IPS DF 19.7 (cell line): ENCODE data around the gene IFNLR1.

Experiments
- DNase-seq: peaks from one replicate; pipeline ENCODE4 v3.0.0-alpha.2; 2013; ENCODE audit warnings: low read depth, low spot score

IFNLR1 gene

DNA sequence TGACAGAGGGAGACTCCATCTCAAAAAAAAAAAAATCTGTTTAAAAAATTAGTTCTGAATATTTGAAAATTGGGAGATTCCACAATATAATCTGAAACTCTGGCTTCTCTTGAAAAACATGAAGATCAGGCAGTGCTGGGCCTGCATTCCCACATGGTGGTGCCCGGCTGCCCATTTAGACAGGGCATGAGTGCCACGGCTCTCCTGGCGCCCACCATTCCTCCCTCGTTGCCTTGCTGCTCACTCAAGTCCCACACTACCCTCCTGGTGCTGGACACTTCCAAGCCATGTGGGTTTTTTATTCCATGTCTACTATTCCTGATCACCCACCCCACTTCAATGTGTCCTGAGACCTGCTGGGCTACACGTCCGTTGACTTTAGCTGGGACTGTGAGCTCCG, 64.3 kb downstream of the IFNLR1 start:
- no peak for DNase-seq

DNA sequence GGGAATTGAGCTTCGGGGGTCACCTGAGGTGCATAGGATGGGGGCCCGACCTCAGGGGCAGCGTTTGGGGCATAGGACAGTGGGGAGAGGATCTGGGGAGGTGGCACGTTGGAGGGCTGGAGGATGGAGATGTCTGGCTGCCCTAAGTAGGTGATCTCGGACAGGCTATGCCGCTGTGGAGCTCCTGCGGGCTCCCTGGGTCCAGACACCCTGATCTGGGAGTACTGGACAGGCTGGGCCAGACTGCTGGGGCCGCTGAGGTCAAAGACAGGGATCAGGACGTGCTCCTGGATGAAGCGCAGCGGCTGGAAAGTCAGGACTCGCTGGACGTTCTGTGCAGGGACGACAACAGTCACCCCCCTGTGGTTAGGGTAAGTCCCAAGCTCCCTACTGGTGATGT, 65.7 kb downstream of the IFNLR1 start:
- no peak for DNase-seq

DNA sequence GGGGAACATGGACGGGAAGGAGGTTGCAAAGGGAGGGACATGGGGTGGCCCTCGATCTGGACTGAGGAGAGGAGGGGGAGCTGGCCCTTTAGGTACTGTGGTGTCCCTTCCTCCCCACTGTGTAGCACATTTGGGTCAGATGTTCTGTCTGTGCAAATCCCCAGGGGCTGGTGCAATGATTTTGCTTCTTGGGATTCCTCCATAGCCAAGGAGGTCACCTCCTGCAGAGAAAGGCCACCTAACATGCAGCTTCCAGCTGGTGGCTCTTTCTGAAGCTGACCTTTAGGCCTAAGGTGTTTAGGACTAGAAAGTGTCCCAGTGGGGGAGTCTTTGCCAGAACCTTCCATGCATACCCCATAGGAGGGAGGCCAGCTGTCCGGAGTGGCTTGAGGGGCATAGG, 66.1 kb downstream of the IFNLR1 start:
- no peak for DNase-seq

DNA sequence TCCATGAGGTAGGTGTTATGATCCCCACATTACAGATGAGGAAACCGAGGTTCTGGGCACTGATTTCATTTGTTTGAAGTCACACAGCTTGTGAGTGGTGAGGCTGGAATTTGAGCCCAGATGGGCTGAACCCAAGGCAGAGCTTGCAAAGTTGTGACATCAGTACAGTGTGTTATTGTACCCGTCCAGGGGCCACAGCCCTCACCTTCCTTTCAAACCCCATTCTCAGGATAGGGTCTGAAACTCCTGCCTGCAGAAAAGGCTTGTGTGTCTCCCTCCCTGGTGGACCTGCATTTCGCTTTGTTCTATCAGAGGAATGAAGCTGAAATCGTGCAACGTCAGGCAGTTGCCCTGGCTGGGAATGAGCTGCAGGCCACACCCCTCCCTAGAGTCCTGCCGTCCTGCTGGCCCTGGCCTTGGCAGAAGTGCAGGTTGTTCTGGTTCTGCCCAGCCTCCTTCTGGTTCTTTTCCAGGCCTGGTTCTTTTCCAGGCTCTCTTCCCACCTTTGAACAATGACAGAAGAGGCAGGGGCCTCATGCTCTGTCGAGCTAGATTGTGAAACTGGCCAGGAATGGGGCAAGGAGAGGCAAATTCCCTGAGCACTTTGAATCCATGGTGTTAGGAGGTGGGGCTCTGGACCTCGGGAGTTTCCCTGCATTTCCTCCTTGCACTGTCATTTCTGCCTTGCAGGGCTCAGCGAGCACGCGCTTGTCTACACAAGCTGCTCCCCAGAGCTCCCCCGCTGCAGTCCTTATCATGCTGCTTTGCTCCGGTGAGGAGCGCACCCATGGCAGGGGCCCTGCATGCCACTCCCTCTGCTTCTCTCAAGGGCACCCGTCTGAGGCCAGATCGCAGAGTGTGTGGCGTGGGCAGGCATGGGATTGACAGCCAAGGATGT, 67.0 kb downstream of the IFNLR1 start:
- DNase-seq, result no peak

DNA sequence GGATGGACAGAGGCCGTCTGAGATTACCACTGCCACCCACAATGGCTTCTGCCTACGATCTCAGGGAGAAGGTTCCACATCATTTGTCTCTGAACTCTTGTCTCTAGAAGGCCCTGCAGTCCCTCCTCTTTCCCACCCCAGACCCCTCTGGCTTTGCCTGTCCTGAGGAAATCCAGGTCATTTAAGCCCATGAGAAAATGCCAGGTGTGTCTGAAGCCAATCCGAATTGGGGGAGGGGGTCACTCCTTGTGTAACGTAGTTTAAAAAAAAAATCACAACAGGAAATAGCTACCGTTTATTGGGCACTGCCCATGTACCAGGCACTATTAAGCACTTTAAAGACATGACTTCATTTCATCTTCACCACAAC, 67.6 kb downstream of the IFNLR1 start:
- no peak for DNase-seq

DNA sequence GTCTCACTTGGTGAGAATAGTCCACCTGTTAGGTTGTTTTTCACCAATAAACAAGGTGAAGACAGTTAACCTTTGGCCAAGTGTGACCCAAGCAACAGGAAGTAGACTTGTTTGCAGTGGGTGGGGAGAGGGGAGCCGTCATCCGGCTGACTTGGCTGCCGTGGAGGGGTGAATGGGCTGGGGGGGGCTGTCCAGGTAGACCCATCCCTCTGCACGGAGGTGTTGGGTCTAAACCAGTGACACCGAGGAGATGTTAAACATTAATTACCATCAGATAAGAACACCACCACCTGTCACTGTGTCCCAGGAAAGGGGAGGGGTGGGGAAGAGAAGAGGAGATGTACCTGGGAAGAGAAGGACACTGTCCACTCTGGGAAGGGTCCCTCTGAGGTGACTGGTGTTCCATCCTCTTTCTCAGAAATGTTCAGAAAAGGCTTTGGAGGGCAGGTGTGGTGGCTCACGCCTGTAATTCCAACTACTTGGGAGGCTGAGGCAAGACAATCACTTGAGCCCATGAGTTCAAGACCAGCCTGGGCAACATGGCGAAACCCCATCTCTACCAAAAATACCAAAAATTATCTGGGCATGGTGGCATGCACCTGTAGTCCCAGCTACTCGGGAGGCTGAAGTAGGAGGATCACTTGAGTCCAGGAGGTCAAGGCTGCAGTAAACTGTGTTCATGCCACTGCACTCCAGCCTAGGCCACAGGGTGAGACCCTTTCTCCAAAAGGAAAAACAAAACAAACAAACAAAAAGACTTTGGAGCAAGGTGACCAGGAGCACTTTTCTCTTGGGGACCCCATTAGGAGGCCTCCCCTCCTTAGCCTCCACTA, 68.5 kb downstream of the IFNLR1 start:
- DNase-seq, result no peak

DNA sequence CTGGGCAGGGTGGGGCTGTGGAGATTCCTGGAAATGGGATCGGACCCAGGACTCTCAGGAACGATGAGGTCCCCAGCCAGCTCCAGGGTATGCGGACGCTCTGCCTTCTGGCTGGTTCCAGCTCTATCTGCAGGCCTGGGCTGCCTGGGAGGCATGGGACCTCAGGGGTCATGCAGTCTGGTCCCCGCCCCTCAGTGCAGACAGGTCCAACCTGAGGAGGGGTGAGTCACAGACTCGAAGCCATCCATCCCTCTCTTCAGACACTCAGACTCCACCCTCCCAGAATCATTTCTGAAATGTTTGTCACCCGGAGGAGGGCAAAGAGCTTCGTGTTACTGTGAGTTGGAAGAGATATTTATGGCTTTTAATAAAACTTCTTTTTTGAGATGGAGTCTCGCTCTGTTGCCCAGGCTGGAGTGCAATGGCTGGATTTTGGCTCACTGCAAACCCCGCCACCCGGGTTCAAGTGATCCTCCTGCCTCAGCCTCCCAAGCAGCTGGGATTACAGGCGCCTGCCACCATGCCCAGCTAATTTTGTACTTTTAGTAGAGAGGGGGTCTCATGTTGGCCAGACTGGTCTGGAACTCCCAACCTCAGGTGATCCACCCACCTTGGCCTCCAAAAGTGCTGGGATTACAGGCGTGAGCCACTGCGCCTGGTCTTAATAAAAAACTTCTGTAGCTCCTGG, 69.2 kb downstream of the IFNLR1 start:
- DNase-seq, result no peak

DNA sequence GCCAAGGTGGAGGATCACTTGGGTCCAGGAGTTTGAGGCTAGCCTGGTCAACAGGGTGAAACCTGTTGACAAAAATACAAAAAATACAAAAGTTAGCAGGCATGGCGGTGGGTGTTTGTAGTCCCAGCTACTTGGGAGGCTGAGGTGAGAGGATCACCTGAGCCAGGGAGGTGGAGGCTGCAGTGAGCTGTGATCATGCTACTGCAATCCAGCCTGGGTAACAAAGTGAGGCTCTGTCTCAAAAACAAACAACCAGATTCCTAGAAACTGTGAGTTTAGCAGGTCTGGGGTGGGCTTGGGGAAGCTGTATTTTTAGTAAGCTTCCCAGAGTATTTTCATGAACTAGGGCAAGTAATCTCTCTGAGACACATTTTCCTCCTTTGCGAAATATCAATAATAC, 70.0 kb downstream of the IFNLR1 start:
- DNase-seq, result no peak

DNA sequence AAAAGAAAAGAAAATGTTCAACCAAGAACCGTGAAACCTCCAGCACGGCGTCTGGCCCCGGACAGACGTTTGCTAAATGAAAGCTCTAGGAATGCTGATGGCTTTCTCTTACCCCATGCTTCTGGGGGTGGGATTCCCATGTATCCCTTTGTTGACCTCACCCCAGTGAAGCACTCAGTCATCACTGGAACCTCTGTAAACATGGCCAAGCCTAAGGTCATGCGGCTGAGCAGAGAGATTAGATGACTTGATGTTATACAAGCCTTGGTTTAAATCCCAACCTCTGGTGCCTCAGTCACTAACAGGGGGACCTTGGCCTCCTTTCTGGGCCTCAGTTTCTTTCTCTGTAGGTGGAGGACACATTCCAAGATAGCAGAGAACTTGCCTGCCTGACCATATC, 72.3 kb downstream of the IFNLR1 start:
- DNase-seq, result no peak

DNA sequence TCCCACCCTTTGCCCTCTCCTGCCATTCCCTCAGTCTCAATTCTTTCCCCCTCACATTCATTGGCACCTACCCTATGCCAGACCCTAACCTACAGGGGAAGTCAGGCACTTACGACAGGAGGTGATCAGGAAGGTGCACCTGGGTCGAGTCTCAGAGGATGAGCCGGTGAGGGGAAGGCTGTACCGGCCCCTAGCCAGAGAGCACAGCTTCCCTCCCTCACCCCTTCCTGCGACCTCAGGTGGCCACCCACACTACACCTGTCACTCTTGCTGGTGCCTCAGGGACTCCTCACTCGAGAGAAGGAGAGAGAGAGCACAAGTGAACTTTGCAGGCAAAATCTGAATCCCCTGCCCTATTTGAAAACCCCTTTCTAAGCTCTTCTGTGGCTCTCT, 73.5 kb downstream of the IFNLR1 start:
- no peak for DNase-seq

DNA sequence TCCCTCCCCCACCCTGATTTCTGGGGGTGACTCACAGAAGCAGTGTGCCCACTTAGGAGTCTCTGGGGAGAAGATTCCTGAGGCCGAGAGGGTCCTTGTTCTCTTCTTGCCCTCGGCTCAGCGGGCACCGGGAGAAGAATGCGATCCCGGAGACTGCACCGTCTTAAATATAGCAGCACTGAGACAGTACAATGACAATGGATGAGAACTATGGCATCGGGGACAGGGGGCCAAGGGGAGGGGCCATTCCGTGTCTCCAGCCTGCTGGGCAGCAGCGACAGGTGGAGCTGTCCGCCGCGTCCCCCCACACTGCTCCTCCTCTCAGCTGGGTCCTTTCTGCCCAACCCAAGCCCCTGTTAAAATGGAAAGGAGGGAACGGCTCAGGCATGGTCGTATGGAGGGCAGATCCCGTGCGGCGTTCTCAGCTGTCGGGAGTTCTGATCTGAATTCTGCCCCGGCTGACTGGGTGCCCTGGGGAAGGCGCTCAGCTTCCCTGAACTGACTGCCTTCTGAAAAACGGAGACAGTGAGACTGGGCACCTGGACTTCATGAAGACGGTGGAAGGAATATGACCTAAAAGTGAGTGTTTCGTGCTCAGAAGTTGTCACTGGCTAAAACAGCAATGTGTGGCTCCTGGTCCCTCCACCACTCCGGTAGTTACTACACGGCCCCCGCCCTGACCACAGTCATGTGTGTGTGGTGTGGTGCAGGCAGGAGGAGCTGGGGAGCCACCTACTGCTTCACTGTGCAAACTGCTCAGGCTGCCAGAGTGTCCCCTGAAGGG, 74.9 kb downstream of the IFNLR1 start, which contains the start of gene MYOM3:
MYOM3 (minus strand) TSS at position 140 of the 784 bp plus-strand sequence. CDS start 3,499 bp downstream, outside the sequence.
- peak; percentile 9 for DNase-seq

DNA sequence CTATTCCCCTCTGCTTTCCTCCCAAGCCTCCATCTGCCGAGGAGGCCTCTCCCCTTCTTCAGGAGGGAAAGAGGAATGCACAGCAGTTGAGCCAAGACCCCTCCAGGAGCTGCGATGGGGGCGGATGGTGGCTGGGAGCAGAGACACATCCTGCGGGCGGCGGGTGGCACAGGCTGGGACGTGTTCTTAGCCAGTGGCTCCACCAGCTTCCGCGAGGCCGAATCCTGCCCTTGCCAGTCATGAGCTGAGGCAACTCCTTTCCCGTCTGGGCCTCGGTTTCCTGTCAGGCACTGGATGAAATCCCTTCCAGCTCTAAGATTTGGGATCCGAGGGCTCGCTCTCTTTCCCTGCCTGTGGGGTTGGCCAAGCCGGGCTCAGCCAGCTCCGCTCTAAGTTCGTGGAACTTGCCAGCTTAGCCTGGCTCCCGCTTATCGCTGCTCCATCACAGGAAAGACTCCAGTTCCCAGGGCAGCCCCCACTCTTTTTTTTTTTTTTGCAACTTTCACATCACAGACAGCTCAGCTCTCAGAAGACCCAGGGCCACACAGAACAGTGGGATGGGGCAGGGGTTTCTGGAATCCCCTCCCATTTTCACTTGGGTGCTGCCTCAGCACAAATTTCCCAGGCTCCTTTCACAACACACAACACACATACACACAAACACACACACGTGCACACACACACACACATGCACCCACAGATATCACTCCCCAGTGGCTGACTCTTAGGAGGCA, 75.7 kb downstream of the IFNLR1 start:
- no peak for DNase-seq

DNA sequence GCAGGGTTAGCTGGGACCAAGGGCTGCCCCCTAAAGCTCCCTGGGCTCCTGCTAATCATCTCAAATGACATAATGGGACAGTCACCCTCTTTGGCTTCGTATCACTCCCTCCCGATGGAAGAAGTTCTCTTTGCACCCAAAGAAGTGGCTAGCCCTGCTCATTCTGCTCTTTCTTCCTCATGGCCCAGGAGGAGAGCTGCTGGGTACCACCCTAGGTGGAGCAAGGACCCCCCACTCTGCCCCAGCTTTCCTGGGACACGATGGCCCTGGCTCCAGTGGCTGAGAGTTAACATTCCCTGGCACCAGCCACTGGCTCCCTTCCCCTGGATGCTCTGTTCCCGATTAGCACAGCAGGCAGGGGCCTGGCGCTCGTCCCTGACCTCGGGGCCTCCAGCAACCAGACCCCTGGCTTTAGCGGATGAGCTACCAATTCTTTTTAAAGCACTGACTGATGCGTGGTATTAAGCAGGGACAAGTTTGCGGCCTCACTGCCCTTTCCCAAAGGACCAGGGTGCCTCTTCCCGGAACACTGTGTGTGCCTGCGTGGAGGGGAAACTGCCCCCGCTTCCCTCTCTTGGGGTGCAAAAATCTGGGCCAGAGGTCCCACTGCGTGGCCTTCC, 76.3 kb downstream of the IFNLR1 start:
- no peak for DNase-seq

DNA sequence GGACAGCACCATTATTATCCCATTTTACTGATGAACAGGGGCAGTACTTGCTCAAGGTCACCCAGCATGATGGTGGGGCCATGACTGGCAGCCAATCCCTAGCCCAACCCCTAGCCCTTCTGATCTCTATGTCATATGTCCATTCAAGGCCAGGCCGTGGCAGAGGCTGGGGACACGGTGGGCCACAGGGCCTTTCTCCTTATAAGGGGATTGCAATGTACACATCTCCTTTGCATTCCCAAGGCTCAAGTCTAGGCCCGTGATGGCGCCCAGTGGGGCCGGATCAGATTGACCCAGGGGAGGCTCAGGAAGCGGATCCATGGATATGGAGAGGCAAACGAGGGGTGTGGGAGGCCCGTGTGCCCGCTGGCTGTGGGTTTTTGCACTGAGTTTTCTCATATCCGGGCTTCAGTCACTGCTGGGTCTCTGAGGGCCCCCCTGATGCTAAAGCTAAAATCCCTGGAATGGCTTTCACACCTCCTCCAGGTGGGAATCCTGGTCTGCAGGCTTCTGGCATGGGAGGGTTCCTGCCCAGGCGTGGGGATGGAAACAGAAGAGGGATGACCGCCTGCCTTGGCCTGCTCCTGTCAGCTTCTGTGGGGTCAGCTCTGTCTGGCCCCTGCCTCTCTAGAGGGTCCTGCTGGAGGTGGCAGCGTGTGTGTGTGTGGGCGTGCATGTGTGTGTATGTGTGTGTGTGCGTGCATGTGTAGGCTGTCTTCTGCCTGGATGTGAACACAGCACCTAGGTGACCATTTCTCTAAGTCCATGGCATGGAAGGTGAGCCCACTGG, 77.2 kb downstream of the IFNLR1 start:
- DNase-seq, result no peak

DNA sequence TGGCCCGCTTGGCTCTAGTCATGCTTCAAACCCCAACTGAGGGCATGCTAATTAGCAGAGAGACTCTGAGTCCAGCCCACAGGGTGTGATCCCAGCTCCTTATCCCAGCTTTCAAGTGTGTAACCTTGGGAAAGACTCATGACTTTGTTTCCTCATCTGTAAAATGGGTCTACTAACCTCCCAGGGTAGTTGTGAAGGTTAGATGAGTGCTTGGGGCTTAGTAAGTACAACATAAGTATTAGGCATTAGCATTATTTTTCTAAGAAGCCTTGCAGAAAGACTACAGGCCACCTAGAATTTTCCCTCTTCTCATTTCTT, 78.0 kb downstream of the IFNLR1 start:
- DNase-seq, result no peak

DNA sequence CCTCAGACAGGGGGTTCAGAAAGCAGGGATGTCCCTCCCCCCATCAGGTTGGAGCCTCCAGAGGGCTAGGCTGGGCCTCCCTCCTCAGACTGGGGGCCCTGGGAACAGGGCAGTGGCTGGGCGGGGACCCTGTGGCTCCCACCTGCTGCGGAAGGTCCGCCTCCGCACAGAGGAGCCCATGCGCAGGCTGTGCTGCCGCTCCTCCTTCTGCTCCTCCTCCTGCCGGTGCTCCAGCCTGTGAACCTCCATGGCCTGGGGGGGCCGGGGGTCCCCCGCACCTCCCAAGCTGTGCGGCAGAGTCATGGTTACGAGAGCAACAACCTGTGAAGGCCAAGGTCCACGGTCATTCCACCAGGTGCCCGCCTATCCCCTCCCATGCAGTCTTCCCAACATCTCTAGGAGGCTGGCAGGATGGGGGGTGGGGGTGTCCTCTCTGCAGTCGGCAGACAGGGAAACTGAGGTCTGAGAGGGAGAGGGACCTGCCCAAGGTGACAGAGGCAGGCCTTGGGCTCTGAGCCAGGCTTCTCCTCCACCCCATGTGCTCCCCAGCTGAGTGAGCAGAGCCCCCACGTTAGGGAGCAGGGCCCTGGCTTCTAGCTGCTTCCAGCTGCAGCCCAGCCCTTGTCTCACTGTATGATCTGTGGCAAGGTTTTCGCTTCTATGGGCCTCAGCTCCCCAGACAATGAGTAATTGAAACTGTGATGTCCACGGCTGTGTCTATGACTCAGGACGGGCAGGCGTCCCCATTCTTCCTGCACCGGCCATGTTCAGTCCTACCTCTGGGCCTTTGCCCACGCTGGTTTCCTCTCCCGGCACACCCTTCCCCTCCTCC, 78.5 kb downstream of the IFNLR1 start:
- DNase-seq, result no peak

DNA sequence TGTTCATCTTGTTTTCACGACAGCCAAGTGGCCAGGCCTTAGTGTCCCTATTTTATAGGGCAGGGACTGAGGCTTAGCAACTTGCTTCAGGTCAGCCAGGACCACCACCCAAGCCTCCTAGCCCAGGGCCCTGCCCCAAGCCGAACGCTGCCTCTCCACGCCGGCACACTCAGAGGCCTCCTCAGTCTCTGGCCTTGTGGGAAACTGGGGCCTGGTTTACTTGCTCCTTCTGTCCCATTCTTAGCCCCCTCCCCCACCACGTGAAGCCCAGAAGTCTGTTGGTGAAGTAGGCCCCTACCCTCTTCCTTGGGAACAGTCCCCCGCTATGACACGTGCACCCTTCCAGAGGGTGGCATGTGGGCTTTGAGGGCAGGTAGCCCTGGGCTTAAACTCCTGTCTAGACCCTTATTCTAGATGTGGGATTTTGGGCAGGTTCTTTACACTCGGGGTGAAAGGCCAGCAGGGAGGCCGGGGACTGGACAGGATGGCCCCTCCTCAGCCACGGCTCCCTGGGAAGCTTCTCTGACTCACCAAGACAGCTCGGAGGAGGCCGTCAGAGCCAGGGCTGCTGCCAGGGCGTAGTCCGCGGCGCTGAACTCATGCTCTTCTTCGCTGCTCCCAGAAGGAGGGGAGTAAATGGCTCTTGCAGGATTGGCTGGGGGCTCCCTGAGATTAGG, 79.5 kb downstream of the IFNLR1 start:
- no peak for DNase-seq
